ENCODE results near the gene ANKRD44.

Gene ANKRD44

DNA sequence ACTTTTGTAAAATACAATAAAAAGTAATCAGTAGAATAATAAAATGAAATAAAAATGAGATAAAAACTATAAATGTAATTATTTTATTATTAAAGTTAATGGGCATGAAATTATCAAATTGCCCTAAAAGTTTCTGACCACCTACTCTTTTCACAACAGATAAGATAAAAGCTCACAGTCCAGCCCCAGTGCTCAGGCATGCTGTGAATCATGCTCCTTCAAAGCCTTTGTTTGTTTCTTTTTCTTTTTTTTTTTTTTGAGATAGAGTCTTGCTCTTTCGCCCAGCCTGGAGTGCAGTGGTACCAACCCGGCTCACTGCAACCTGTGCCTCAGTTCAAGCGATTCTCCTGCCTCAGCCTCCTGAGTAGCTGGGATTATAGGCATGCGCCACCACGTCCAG lies 181.7 kb downstream of the ANKRD44 start:
- no peak overlapping the region for H4K8ac ChIP-seq (ENCODE audit: low read length)
- no peaks in the 10 kb centered on the region for H3K9me3 ChIP-seq (ENCODE audit: control insufficient read depth, low read length)
- no peak overlapping the region for H2AK5ac ChIP-seq (ENCODE audit: low read length, severe bottlenecking)
- H4K91ac ChIP-seq (ENCODE audit: low read length), result no peak overlapping the region
- no peak overlapping the region for H3K4ac ChIP-seq (ENCODE audit: low read depth in 1 of 2, low read length in 2 of 2)
- H2BK15ac ChIP-seq (ENCODE audit: low read depth, poor library complexity, severe bottlenecking), result no peak overlapping the region
- H3K27me3 ChIP-seq (ENCODE audit: control insufficient read depth in 1 of 2, insufficient read depth in 1 of 2, low read length in 2 of 2), result no peaks in the 10 kb centered on the region
- no peak overlapping the region for H2BK12ac ChIP-seq (ENCODE audit: low read length in 2 of 2)
- H3K9ac ChIP-seq (ENCODE audit: low read length), result no peak overlapping the region
- no peak overlapping the region for H3K4me2 ChIP-seq (ENCODE audit: low read length, poor library complexity, severe bottlenecking)
- WGBS, result 75% methylated on average over 5 of the region's 5 CpGs
- no peak overlapping the region for H3K14ac ChIP-seq (ENCODE audit: low read length in 2 of 2)
- H3K18ac ChIP-seq (ENCODE audit: low read depth in 1 of 2, low read length in 2 of 2), result no peak overlapping the region
- H3K23ac ChIP-seq (ENCODE audit: low read length in 2 of 2), result no peak overlapping the region
- H2AFZ ChIP-seq (ENCODE audit: low read depth, low read length), result no peak overlapping the region
- no peaks in the 10 kb centered on the region for H3K79me1 ChIP-seq (replicated peaks; ENCODE audit: low read length, poor library complexity, severe bottlenecking)
- no peaks in the 10 kb centered on the region for H3K4me1 ChIP-seq (ENCODE audit: control insufficient read depth, insufficient read depth, low read depth, low read length)
- no peak overlapping the region for H3K27ac ChIP-seq (ENCODE audit: low read length, poor library complexity, severe bottlenecking)
- no peak overlapping the region for H2BK120ac ChIP-seq (ENCODE audit: low read depth, low read length)
- H3K36me3 ChIP-seq (ENCODE audit: control insufficient read depth in 1 of 2, insufficient read depth in 2 of 2, low read depth in 1 of 2, low read length in 2 of 2), result no peaks in the 10 kb centered on the region
- H2BK5ac ChIP-seq (ENCODE audit: low read depth, low read length, poor library complexity, severe bottlenecking), result no peak overlapping the region
- no peak for DNase-seq
- H3K4me3 ChIP-seq (ENCODE audit: insufficient read depth in 1 of 2, low read depth in 1 of 2, low read length in 2 of 2), result no peak overlapping the region

DNA sequence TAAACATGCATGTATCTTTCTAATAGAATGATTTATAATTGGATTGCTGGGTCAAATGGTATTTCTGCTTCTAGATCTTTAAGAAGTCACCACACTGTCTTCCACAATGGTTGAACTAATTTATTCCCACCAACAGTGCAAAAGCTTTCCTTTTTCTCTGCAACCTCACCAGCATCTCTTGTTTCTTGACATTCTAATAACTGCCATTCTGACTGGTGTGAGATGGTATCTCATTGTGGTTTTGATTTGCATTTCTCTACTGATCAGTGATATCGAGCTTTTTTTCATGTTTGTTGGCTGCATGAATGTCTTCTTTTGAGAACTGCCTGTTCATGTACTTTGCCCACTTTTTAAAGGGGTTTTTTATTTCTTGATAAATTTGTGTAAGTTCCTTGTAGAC lies 182.5 kb downstream of the ANKRD44 start:
- Histone ChIP-seq H3K18ac (ENCODE audit: low read depth in 1 of 2, low read length in 2 of 2) (no peak overlapping the region), H2BK5ac (ENCODE audit: low read depth, low read length, poor library complexity, severe bottlenecking) (no peak overlapping the region), H3K23ac (ENCODE audit: low read length in 2 of 2) (no peak overlapping the region), H3K4ac (ENCODE audit: low read depth in 1 of 2, low read length in 2 of 2) (no peak overlapping the region), H3K27me3 (ENCODE audit: control insufficient read depth in 1 of 2, insufficient read depth in 1 of 2, low read length in 2 of 2) (no peaks in the 10 kb centered on the region), H3K4me2 (ENCODE audit: low read length, poor library complexity, severe bottlenecking) (no peak overlapping the region), H4K91ac (ENCODE audit: low read length) (no peak overlapping the region), H3K4me1 (ENCODE audit: control insufficient read depth, insufficient read depth, low read depth, low read length) (no peaks in the 10 kb centered on the region), H2AFZ (ENCODE audit: low read depth, low read length) (no peak overlapping the region), H2BK15ac (ENCODE audit: low read depth, poor library complexity, severe bottlenecking) (no peak overlapping the region), H2AK5ac (ENCODE audit: low read length, severe bottlenecking) (no peak overlapping the region), H3K9me3 (ENCODE audit: control insufficient read depth, low read length) (no peaks in the 10 kb centered on the region), H3K4me3 (ENCODE audit: insufficient read depth in 1 of 2, low read depth in 1 of 2, low read length in 2 of 2) (no peak overlapping the region), H3K9ac (ENCODE audit: low read length) (no peak overlapping the region), H4K8ac (ENCODE audit: low read length) (no peak overlapping the region), H2BK12ac (ENCODE audit: low read length in 2 of 2) (no peak overlapping the region), H3K27ac (ENCODE audit: low read length, poor library complexity, severe bottlenecking) (no peak overlapping the region), H3K36me3 (ENCODE audit: control insufficient read depth in 1 of 2, insufficient read depth in 2 of 2, low read depth in 1 of 2, low read length in 2 of 2) (no peaks in the 10 kb centered on the region), H2BK120ac (ENCODE audit: low read depth, low read length) (no peak overlapping the region), H3K14ac (ENCODE audit: low read length in 2 of 2) (no peak overlapping the region), H3K79me1 (replicated peaks; ENCODE audit: low read length, poor library complexity, severe bottlenecking) (no peaks in the 10 kb centered on the region)
- WGBS, result 88% methylated on average over 1 of the region's 1 CpG
- no peak for DNase-seq

DNA sequence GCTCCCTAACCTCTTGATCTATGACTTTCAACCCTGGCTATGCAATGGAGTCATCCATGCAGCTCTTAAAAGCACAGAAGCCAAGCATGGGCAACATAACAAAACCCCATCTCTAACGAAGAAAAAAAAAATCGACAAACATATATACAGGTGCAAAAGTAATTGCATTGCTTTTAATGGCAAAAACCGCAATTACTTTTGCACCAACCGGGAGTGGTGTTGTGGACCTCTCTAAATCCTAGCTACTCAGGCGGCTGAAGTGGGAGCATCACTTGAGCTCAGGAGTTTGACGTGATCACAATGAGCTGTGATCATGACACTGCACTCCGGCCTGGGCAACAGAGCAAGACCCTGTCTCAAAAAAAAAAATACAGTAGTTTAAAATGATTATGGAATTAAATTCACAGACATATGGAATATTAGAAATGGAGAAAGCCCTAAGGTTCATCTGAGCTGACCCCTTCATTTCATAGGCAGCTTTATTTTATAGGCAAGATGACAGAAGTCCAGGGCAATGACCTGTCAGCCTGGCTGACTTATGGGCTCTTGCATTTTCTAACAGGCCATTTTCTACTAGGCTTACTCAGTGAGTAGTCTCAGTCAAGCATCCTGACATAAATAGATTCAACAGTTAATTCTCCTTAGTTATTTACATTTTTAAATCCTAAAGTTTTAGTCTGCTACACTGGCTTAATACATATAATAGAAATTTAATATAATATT lies 183.8 kb downstream of the ANKRD44 start:
- no peak overlapping the region for H2BK120ac ChIP-seq (ENCODE audit: low read depth, low read length)
- H4K8ac ChIP-seq (ENCODE audit: low read length), result no peak overlapping the region
- H3K27ac ChIP-seq (ENCODE audit: low read length, poor library complexity, severe bottlenecking), result no peak overlapping the region
- no peak overlapping the region for H3K4me3 ChIP-seq (ENCODE audit: insufficient read depth in 1 of 2, low read depth in 1 of 2, low read length in 2 of 2)
- H3K23ac ChIP-seq (ENCODE audit: low read length in 2 of 2), result no peak overlapping the region
- H3K36me3 ChIP-seq (ENCODE audit: control insufficient read depth in 1 of 2, insufficient read depth in 2 of 2, low read depth in 1 of 2, low read length in 2 of 2), result no peaks in the 10 kb centered on the region
- no peak overlapping the region for H3K4me2 ChIP-seq (ENCODE audit: low read length, poor library complexity, severe bottlenecking)
- no peaks in the 10 kb centered on the region for H3K9me3 ChIP-seq (ENCODE audit: control insufficient read depth, low read length)
- H3K4me1 ChIP-seq (ENCODE audit: control insufficient read depth, insufficient read depth, low read depth, low read length), result no peaks in the 10 kb centered on the region
- no peak overlapping the region for H2BK12ac ChIP-seq (ENCODE audit: low read length in 2 of 2)
- no peak overlapping the region for H4K91ac ChIP-seq (ENCODE audit: low read length)
- no peaks in the 10 kb centered on the region for H3K27me3 ChIP-seq (ENCODE audit: control insufficient read depth in 1 of 2, insufficient read depth in 1 of 2, low read length in 2 of 2)
- no peak overlapping the region for H2BK5ac ChIP-seq (ENCODE audit: low read depth, low read length, poor library complexity, severe bottlenecking)
- H2BK15ac ChIP-seq (ENCODE audit: low read depth, poor library complexity, severe bottlenecking), result no peak overlapping the region
- no peaks in the 10 kb centered on the region for H3K79me1 ChIP-seq (replicated peaks; ENCODE audit: low read length, poor library complexity, severe bottlenecking)
- no peak for DNase-seq
- no peak overlapping the region for H3K9ac ChIP-seq (ENCODE audit: low read length)
- 90% methylated on average over 6 of the region's 7 CpGs for WGBS
- H2AK5ac ChIP-seq (ENCODE audit: low read length, severe bottlenecking), result no peak overlapping the region
- no peak overlapping the region for H3K18ac ChIP-seq (ENCODE audit: low read depth in 1 of 2, low read length in 2 of 2)
- H2AFZ ChIP-seq (ENCODE audit: low read depth, low read length), result no peak overlapping the region
- no peak overlapping the region for H3K14ac ChIP-seq (ENCODE audit: low read length in 2 of 2)
- no peak overlapping the region for H3K4ac ChIP-seq (ENCODE audit: low read depth in 1 of 2, low read length in 2 of 2)

DNA sequence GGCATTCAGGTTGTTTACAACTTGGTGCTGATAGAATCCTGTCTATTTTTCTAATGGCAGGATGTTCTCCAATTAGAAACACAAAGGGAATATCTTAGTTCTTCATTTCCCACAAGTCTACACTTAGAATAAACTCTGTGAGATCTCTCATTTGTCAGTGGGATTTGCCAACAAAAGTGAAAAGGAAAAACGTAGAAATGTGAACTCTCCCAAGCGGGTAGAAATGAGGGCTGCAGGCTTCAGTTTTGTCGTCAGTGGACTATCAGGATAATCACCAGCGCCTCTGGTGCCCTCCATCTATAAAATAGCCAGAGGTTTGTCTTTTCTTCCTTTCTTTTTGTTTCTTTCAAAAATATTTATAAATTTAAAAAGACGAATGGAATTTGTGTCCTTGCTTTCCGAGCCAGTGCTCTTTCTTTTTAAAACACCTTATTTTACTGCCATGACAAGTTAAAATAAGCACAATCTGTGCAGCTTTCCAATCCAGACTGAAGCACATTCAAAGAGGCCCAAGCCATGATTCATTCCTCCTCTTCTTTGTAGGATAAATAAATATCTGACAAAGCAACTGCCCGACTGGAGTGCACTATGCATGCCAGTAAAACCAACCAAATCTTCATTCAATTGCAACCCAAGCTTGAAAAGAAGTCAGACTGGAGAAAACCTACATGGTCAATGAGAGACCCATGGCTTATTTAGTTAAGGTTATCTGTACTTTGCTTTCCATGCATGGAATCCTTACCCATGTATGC lies 185.8 kb downstream of the ANKRD44 start:
- H2BK15ac ChIP-seq (ENCODE audit: low read depth, poor library complexity, severe bottlenecking), result no peak overlapping the region
- H3K18ac ChIP-seq (ENCODE audit: low read depth in 1 of 2, low read length in 2 of 2), result no peak overlapping the region
- 41% methylated on average over 5 of the region's 7 CpGs for WGBS
- no peak overlapping the region for H3K4me3 ChIP-seq (ENCODE audit: insufficient read depth in 1 of 2, low read depth in 1 of 2, low read length in 2 of 2)
- H2AK5ac ChIP-seq (ENCODE audit: low read length, severe bottlenecking), result no peak overlapping the region
- H3K27ac ChIP-seq (ENCODE audit: low read length, poor library complexity, severe bottlenecking), result no peak overlapping the region
- no peak overlapping the region for H2BK12ac ChIP-seq (ENCODE audit: low read length in 2 of 2)
- H3K4me2 ChIP-seq (ENCODE audit: low read length, poor library complexity, severe bottlenecking), result no peak overlapping the region
- H2AFZ ChIP-seq (ENCODE audit: low read depth, low read length), result no peak overlapping the region
- H4K91ac ChIP-seq (ENCODE audit: low read length), result no peak overlapping the region
- no peak overlapping the region for H2BK5ac ChIP-seq (ENCODE audit: low read depth, low read length, poor library complexity, severe bottlenecking)
- no peak overlapping the region for H3K4ac ChIP-seq (ENCODE audit: low read depth in 1 of 2, low read length in 2 of 2)
- peak; percentile 59 for DNase-seq
- H3K27me3 ChIP-seq (ENCODE audit: control insufficient read depth in 1 of 2, insufficient read depth in 1 of 2, low read length in 2 of 2), result no peaks in the 10 kb centered on the region
- H3K14ac ChIP-seq (ENCODE audit: low read length in 2 of 2), result no peak overlapping the region
- H3K79me1 ChIP-seq (replicated peaks; ENCODE audit: low read length, poor library complexity, severe bottlenecking), result no peaks in the 10 kb centered on the region
- no peaks in the 10 kb centered on the region for H3K9me3 ChIP-seq (ENCODE audit: control insufficient read depth, low read length)
- no peak overlapping the region for H3K23ac ChIP-seq (ENCODE audit: low read length in 2 of 2)
- H3K4me1 ChIP-seq (ENCODE audit: control insufficient read depth, insufficient read depth, low read depth, low read length), result no peaks in the 10 kb centered on the region
- H3K9ac ChIP-seq (ENCODE audit: low read length), result no peak overlapping the region
- H2BK120ac ChIP-seq (ENCODE audit: low read depth, low read length), result no peak overlapping the region
- H4K8ac ChIP-seq (ENCODE audit: low read length), result no peak overlapping the region
- H3K36me3 ChIP-seq (ENCODE audit: control insufficient read depth in 1 of 2, insufficient read depth in 2 of 2, low read depth in 1 of 2, low read length in 2 of 2), result peaks cover 0 to 3% of the 10 kb centered on the region in 2 experiments
